PC-9 (cell line): ENCODE results near the gene ASCL3.

Experiments
- EZH2 ChIP-seq: fragments of 200-600 bp; sonication (generic); IDR thresholded peaks from 2 replicates; pipeline ENCODE4 v1.8.0; 2017; ENCODE audit warnings: antibody characterized with exemption, low read depth
- TF ChIP-seq, protein P1 (sequence below): fragments of 200-600 bp; sonication (generic); conservative IDR thresholded peaks from 2 replicates; pipeline ENCODE4 v1.6.1; 2017; ENCODE audit warnings: mixed run types, antibody characterized with exemption, mild to moderate bottlenecking, moderate library complexity

DNA sequence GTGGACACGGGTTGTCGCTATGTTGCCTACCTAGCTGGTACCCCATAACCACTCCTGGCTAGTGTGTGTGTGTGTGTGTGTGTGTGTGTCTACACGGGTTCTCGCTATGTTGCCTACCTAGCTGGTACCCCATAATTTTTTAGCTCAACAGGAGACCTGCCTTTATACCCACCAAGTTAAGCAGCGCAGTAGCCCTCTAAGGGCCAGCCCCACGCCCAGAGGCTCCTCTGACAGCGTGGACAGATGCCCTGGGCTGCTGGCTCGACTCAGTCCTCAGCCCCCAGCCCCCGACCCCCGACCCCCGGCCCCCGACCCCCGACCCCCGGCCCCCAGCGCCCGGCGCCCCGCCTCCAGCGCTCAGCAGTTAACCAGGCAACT, 32.2 kb downstream of the ASCL3 start:
- TF ChIP-seq, protein P1, sequence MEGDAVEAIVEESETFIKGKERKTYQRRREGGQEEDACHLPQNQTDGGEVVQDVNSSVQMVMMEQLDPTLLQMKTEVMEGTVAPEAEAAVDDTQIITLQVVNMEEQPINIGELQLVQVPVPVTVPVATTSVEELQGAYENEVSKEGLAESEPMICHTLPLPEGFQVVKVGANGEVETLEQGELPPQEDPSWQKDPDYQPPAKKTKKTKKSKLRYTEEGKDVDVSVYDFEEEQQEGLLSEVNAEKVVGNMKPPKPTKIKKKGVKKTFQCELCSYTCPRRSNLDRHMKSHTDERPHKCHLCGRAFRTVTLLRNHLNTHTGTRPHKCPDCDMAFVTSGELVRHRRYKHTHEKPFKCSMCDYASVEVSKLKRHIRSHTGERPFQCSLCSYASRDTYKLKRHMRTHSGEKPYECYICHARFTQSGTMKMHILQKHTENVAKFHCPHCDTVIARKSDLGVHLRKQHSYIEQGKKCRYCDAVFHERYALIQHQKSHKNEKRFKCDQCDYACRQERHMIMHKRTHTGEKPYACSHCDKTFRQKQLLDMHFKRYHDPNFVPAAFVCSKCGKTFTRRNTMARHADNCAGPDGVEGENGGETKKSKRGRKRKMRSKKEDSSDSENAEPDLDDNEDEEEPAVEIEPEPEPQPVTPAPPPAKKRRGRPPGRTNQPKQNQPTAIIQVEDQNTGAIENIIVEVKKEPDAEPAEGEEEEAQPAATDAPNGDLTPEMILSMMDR = no peak
- no peak for TF ChIP-seq EZH2
